GM19463 (cell line): ENCODE measurements around the gene MYO18B.

ENCODE experiments used
- ATAC-seq: cut with Tn5 transposase; IDR thresholded peaks from one replicate; pipeline ENCODE4 v1.9.1; 2021; ENCODE audit warnings: mild to moderate bottlenecking, moderate library complexity; ENCODE audit not compliant: unreplicated experiment

The MYO18B gene

GRCh38 chr22:26033586-26033985, 291.6 kb downstream of the MYO18B start:
- ATAC-seq = no peak

GRCh38 chr22:26035523-26035922, 293.5 kb downstream of the MYO18B start:
- ATAC-seq = no peak

- ATAC-seq = no peak
Measured at GRCh38 chr22:26038365-26038764, 296.4 kb downstream of the MYO18B start.

GRCh38 chr22:26041931-26042330, 299.9 kb downstream of the MYO18B start:
- no peak for ATAC-seq

- ATAC-seq = no peak
Measured at GRCh38 chr22:26043031-26043430, 301.0 kb downstream of the MYO18B start.

GRCh38 chr22:26045051-26045450, 303.1 kb downstream of the MYO18B start:
- no peak for ATAC-seq

- ATAC-seq = no peak
Measured at GRCh38 chr22:26045860-26046259, 303.9 kb downstream of the MYO18B start.

- ATAC-seq = no peak
Measured at GRCh38 chr22:26047516-26047915, 305.5 kb downstream of the MYO18B start.

GRCh38 chr22:26047920-26048319, 305.9 kb downstream of the MYO18B start:
- ATAC-seq = no peak

- no peak for ATAC-seq
Measured at GRCh38 chr22:26050079-26050478, 308.1 kb downstream of the MYO18B start.

- ATAC-seq = no peak
Measured at GRCh38 chr22:26053737-26054316, 311.8 kb downstream of the MYO18B start.

- no peak for ATAC-seq
Measured at GRCh38 chr22:26054841-26055605, 313.0 kb downstream of the MYO18B start.

- ATAC-seq = no peak
Measured at GRCh38 chr22:26055693-26056092, 313.7 kb downstream of the MYO18B start.

GRCh38 chr22:26056455-26057200, 314.6 kb downstream of the MYO18B start:
- no peak for ATAC-seq

- no peak for ATAC-seq
Measured at GRCh38 chr22:26057731-26058130, 315.7 kb downstream of the MYO18B start.

GRCh38 chr22:26064048-26064447, 322.1 kb downstream of the MYO18B start:
- ATAC-seq = no peak

- ATAC-seq = no peak
Measured at GRCh38 chr22:26065847-26066246, 323.9 kb downstream of the MYO18B start.

GRCh38 chr22:26066534-26066933, 324.5 kb downstream of the MYO18B start:
- ATAC-seq = no peak

GRCh38 chr22:26068571-26068970, 326.6 kb downstream of the MYO18B start:
- ATAC-seq = no peak

GRCh38 chr22:26072621-26073020, 330.6 kb downstream of the MYO18B start:
- no peak for ATAC-seq

GRCh38 chr22:26075251-26075650, 333.3 kb downstream of the MYO18B start:
- no peak for ATAC-seq

GRCh38 chr22:26079009-26079408, 337.0 kb downstream of the MYO18B start:
- no peak for ATAC-seq
